H4 (cell line): ENCODE measurements around the gene NIN. TPM values are rescaled to one million over a fixed set of nuclear protein-coding genes. Genes with fewer than 3 reads are reported as not detected.
A peak's percentile ranks its signal among the peaks of the same experiment; 100 is the strongest.

Source experiments
- DNase-seq: peaks from one replicate; pipeline ENCODE4 v3.0.0-alpha.2; 2015; ENCODE audit warnings: low spot score
- total RNA-seq: library from RNA; depleted of rRNA; stranded (reverse); fragments of >200 nt; shearing (Covaris generic); gene quantifications from 2 replicates; pipeline ENCODE4 v1.2.3, GENCODE V29; 2014

Gene NIN
- total RNA-seq, 1 experiment from 2014 or later: 12.2 TPM

DNA sequence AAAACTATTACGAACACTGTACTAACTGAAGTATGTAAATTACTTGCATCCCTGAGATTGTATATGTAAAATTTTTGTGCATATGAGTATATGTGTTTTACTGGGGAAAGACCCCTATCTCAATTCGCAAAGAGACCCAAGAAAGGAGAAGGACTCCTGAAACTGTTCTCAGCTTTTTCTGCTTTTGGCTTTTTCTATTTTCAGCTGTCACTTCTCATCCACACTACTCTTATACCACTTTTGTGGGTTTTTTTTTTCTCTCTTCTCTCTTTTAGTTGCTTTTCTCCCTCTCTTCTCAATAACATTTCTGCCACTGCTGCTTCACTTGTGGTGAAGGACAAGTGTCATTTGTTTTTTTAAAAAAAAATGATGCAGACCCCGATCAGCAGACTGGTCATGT lies 39.8 kb downstream of the NIN start:
- no peak for DNase-seq

DNA sequence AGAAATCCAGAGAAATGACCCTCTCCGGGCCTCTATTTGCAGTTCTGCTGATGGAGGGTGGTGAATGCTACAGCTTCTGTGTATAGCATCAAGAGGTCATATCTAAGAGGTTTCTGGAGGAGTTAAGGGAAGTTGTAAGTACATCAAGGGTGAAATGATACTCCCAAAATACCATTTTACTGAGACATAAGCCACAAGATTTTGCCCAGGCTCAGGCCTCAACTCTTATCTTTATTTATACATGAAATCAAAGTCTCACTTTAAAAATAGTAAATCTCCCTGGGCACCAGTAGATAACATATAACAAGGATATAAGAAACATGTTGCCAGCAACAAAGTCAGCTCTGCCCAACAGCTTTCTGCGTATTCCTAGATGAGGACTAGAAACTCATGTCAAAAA lies 40.4 kb downstream of the NIN start:
- DNase-seq: no peak

DNA sequence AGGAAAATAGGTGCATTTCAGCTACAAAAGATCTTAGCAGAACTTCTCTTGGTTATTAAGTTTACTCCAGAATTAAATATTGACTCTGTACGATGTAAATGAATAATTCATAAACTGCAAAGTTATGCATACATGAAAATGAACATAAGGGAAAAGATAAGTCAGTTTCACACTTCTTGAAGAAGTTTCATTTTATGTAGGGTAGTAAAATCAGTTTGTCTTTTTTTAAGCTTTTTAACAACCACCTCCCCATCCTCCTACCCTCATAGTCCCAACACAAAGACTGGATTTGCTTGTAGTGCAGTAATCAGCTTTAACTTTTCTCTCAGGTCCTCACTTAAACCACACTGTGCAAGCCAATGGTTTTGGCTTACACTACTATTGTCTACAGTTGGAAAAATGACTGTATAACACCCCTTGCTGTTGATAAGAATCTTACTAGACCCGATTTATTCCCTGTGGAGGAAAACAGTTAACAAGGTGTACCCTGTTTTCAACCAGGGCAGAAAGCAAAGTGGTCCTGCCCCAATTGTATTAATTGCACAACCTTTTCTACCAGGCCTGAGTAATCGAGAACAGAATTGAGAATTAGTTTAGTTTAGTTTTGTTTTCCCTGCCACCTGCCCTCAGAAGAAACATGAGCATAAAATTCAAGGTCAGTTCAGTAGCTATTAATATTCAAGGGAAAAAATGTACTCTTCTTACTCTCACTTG lies 44.1 kb downstream of the NIN start:
- DNase-seq: no peak

DNA sequence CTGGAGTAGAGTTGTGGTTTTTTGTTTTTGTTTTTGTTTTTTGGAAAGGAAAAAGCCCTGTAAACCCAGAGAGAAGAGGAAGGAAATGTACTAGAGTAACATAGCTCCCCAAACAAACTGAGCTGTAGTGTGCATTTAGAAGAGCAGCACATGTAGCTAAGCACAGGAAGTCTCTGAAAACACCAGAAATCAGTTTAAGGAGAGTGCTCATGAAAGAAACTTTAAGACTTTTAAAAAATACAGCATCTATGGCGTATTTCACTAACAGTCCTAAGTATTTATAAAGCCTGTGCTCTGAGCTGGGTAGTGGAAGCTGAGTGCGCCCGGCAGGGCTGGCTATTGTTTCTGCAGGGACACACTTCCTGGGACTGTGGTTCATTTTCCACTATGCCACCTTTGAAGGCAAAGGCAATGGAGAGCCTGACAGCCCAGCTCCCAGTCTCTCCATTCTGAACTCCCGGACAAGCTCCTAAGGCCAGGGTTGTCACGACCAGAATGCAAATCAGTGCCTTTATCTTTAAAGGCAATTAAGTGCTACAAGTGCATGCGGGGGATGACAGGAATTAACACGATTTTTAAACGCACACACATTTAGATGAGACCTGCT lies 45.4 kb downstream of the NIN start:
- DNase-seq: no peak

DNA sequence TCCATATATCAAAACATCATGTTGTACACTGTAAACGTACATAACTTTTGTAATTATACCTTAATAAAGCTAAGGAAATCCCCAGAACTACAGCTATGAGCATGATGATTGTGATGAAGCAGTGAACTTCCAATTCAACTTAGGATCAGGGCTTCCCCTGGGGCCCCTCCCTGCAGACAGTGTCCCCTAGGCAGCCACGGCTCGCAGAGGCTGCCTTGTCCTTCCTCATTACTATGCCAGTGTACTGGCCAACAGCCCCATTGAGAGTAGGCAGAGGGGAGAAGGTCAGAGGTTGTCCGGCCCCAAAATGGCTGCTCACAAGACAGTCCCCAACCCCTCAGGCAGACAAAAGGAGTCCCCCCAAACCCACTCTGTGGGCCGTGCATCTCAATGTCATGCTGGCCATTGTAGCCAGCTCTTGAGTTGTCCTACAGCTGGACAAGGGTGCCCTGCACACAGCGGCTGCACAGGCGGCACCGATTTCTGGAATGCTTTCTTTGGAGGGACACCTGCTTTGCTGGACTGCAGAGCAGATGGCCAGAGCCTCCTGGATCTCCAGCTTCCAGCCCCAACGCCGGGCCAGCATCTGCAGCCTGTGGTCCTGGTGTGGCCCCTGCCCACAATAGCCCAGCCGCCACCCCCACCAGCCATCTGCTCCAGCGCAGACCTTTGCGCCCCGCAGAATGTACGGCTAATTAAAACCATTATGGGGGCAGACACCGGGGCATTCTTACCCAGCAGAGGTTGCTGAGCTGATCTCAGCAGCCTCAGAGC lies 46.1 kb downstream of the NIN start:
- DNase-seq: no peak

DNA sequence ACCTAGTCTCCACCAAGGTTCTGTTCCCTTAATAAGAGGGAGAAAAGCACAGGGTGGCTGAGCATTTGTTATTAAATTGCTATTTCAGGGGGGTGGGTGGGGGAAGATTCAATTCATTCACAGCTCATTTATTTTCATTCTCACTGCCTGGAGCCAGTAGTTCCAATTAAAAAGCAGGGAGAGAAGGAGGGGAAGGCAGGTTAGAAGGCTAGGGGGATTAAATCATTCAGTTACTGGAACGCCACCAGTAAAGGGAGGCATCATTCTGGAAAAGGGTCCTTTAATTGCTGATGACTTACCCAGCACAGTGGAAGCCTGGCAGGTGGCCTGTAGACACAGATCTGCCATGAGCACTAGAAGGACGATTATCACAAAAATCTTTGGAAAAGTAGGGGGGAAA lies 47.4 kb downstream of the NIN start:
- DNase-seq: no peak

DNA sequence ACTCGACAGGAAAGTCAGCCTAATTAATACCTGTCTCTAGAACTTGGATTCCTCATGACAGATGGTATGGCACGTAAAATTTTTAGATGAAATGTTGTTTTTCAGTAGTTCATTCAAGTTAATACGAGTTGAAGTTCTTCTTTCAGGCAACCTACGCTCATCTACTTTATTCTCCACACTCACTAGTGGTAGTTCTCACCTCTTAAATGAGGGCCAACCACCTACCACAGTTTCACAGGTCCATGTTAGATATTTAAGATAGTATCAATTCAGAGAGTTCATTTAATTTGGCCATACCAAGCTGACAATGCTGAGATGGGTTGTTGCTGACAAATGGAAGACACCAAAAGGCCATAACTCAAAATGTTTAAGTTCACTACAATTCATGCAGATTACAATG lies 50.6 kb downstream of the NIN start:
- no peak for DNase-seq

DNA sequence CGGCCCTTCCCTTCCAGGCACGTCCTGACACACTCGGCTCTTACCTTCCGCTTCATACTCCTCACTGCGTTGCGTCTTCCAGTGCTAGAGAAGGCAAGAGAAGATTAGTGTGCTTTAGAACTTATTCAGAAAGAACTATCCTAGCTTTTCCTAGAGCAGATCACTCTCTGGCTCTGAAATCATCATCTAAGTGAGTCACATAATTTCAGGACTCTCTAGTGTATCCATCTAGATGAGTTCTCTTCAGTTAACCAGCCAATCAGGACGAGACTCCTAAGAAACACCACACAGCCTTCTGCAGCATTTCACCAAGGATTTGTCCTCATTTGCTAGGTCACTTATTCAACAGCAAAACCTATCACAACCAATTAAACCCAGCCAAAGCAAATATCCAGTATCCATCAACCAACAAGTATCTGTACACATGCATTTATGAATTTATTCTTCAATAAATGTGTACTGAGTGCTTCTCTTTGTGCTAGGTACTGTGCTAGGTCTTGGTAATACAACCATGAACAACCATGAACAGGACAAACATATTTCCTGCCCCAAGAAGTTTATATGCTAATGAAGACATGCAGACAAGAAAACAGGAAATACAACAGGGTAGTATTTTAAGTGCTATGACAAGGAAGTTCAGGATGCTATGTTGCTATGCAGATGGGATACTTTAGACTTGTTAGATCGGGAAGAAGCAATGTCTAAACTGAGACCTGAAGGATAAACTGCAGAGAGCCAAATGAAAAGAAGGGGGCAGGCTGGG lies 52.1 kb downstream of the NIN start:
- DNase-seq: no peak

DNA sequence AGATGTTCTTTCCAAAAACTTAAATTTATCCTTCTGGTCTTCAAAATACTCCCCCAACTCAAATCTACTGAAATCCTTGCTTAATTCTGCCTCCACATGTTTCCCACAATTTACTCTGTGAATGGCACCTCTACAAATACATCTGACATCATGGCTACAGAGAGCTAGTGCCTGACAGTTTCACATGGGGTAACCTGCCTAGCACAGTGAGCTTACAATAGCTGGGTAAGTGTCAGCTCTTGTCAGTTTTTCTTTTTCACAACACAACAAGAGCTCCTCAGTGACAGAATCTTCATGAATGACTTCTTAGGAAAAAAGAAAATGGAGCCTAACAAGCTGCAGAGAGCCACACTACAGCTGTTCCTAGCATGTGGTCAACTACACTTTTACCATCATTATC lies 54.4 kb downstream of the NIN start:
- DNase-seq: no peak

DNA sequence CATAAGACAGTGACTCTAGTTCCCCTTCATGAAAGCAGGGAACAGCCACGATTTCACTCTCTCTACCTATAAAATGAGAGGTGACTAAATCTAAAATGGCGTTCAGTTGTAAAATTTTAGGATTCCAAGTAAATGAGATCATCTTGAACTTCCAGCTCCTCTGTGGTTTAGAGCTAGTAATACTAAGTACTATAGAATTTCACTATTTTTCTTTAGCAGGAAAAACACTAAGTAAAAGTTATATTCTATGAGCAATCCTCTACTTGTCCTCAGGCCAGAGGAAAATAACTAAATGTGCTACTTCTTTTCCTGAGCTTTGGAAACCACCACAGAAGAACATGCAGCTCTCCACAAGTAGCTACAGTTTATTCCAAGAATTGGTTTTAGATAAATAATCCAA lies 55.6 kb downstream of the NIN start:
- peak; percentile 82 for DNase-seq

DNA sequence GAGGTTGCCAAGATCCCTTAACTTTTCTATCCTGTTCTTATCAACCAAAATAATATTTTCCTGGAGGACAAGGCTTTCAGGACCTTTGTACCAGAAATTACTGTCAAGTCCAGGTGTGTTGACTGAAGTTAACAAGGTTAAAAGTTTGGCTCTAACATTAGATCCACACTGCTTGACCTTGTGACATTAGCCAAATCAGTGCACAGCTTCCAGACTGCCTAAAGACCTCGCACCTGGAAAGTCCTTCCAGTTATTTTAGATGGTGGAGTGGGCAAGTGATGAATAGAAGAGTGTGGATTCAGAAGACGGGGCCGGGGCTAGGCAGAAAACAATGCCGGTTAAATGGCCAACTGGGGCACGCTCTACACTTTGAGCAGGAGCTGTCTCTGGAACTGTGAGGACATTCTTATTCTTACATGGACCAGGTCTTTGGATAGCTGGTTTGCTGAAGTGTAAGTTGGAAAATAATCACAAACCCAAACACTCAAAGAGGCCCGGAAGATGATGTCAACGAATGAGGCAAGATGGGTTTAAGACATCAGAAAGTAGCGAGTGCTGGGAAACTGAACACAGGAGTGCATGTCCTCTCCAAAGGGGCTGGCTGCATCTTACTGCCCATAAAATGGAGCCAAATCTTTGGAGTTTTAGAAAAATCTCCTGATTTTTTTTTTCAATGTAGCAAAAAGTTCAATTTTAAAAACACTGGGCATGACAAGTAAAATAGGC lies 56.3 kb downstream of the NIN start:
- no peak for DNase-seq

DNA sequence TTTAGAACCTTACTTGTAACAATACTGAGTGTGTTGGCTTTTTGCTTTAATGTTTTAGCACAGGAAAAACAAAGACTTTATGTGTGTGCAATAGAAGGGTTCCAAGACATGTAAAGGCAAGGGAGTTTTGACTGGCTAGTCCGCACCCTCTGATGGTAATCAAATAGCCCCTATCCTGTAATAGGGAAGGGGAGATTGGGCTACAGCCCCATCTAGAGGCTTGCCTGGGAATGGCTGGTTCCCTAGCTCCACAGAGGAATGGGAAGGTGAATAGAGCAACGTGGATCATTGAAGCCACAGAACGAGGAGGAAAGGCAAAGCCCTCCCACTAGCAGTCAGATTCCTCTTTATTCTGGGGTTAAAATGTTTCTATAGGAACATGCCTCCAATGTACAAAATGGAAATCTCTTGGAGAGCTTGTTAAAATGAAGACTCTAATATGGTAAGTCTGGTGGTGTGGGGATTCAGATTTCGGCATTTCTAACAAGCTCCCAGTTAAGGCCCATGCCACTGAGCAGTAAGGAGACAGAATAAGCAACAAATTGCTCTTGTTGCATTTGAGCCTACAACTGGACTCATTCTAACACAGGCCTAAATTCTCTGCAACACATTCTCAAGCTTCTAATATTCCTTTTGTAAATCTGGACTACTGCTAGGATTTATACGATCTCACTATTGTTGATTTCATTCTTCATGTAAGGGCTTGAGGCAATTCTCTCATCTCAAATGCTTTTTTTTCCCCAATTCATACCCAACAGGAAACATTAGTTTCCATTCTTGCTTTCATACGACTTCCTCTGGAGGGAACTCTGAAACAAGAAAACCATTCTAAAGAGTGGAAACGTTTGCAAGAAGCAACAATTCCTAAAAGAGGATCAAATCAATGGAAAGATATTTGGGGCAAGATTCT lies 57.1 kb downstream of the NIN start:
- peak; percentile 24 for DNase-seq

DNA sequence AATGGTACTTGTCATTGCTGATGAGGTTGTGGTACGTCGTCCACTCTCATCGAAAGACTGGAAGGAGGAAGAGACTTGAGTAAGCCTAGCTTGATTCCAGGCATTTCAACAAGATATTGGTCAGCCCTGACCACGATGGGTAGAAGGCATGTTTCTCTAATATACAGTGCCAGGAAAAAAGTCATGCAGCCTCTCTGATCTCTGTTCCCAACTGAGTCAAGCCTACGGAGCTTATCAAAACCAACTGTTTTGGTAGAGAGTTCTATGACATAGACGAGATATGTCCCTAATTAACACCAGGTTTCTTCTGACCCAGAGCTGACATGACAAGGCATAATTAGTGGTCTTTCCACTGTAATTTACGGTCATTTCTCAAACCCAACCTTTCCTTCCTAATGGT lies 58.5 kb downstream of the NIN start:
- no peak for DNase-seq

DNA sequence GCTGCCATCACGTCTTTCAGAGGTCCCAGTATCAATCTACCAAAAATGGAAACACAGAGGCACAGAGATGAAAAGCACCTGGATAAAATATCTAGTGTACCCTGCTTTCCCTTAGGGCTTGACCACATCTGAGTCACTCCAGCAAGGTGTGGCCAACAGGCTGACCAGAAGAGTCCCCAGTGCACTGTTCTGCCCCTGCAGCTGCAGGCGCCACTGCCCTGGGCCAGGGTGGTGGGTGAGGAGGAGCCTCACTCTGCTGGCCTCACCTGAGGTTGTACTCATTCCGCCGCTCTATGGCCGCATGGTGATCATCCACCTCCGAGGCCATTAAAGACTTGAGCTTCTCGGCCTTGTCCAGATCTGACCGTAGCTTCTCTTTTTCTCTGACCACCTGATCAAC lies 60.4 kb downstream of the NIN start:
- DNase-seq: no peak

DNA sequence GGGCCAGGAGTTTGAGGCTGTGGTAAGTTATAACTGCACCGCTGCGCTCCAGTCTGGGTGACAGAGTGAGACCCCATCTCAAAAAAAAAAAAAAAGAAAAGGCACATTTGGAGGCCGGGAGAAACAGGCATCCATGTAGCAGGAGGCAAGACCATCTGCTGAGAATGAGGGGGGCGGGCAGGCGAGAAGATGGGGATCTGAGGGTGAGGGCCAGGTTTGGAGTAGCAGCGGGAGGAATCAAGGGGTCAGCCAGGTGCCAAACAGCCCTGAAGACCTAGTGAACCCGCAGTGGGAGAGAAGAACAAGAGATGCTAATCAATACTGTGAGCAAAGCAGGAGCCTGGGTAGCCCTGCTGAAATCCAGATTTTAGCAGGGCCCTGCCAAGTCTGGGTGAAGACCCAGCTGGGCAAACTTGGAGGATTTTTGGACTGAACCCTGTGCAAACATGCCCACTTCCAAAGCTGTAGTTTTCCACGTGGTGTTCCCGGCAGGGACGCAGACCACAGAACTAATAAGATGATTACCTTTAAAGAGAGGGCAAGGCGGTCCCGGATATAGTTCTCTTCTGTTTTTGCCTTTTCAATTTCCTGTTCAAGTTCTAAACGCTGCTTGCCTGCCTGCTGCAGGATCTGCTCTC lies 61.0 kb downstream of the NIN start:
- DNase-seq: no peak

DNA sequence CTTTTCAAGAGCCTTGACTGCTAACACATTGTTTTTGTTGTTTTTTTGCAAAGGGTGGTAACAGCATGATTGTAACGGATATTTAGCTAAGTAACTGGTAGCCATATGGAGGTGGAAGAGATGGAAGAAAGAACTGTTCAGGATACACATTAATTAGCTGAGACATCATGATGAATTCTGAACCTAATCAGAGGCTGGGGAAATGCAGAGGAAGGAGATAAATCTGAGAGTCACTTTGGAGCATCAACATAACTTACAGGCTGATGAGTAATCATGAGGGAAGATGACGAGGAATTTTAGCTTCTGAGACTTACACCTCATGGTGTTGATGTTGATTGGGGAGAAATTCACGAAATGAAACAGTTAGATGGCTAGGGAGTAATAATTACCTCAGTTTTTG lies 62.3 kb downstream of the NIN start:
- no peak for DNase-seq

DNA sequence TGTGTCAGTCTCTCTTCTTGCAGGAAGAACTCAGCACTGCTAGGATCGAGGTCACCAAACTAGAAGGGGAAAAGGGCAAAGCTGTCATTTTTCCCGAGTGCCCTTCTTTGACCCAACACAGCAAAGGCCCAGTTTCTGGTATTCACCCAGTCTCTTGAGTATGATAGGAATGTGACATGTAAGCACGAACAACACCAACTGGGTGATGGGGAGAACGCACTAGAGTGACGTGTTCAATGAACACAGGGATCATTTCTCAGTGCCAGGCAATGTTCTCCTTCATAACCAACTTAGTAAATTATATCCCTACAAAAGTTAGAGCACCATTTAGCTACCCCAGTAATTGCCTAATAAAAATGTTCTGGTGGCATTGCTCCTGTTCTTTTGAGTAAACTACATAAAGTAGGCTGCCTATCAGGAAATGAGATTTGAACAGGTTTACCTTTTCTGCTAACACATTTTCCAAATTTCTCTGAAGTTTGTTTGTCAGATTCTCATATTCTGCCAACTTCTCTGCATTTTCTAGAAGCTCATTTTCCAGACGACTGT lies 64.5 kb downstream of the NIN start:
- DNase-seq: no peak

DNA sequence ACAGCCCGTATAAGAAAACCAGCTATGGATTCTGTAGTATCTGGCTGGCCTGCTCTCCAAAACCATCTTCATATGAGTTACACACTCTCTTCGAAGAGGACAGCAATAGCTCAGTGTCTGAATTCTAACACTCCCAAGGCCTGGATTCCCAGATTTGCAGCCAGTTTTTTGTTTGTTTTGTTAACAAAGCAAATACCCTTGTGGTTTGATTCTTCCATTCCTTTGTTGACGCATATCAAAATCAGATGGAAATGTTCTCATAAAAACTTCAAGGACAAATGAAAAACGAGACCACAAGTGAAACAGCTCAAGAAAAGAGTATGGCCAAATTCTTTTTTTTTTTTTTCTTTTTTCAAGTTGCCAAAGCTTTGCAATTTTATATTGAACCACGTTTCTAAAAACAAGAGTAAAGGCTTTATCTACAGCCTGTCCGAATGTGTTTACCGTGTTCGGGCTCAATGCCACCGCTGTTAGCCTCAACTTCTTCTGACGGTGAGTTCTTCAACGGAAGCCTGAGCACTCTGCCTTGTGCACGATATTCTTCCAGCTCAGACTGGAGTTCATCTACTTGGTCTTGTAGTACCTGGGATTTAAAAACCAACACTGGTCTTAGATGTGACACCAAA lies 67.5 kb downstream of the NIN start:
- peak; percentile 89 for DNase-seq

DNA sequence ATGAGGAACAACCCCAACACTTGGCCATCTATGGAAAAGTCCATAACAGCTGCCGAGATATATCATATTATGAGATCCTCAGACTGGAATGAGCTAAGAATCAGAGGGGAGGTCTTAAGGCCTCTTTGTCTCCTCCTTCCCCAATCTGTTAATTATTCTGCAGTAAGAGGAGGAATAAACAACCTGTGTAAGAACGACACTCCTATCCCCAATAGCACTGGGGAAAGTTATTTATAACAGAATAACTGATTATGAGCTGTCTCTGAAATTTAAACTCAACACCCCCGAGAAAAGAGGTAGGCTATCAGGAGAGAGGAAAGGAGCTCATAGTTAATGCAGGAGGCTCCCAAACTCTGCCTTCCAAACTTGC lies 68.0 kb downstream of the NIN start:
- no peak for DNase-seq
